KBM-7 (cell line): ENCODE measurements around the gene KRT15.

ENCODE experiments used
- DNase-seq: peaks from one replicate; pipeline ENCODE4 v3.0.0-alpha.2; 2015
- in situ Hi-C: fragments of 300-500 bp; cut with MboI; formaldehyde crosslinking; loops from 2 replicates; pipeline ENCODE4 v1.14.3; 2020; ENCODE audit warnings: low sequenced_read_pairs, low pct_unique_long_range_greater_than_20kb, mixed read lengths

Gene KRT15

GRCh38 chr17:41512546-41513167, 6.0 kb downstream of the KRT15 start:
- DNase-seq, result no peak
- in situ Hi-C loops, result loop anchor here (25.0 kb wide), 1 partner anchor 600 kb away; no protein-coding TSS in a partner anchor

DNA sequence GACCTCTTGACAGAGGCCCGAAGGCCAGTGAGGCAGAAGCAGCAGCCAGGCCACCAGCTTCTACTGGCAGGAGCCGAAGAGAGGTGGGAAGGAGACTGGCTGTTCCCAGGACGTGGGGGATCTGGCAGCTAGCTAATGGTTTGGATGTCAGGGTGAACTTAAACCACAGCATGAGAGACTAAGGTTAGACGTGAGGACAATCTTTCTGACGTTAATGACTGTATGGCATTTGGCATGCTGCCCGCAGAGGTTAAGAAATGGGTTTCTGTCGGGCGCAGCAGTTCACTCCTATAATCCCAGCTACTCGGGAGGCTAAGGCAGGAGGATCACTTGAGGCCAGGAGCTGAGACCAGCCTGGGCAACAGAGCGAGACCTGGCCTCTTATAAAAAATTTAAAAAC, 7.0 kb downstream of the KRT15 start:
- in situ Hi-C loops, result loop anchor here (25.0 kb wide), 1 partner anchor 599 kb away; no protein-coding TSS in a partner anchor

GRCh38 chr17:41511116-41511515, 7.6 kb downstream of the KRT15 start:
- in situ Hi-C loops, result loop anchor here (25.0 kb wide), 1 partner anchor 599 kb away; no protein-coding TSS in a partner anchor
- no peak for DNase-seq

More for the DNA sequence above, 7.0 kb downstream of the KRT15 start:
- DNase-seq, result no peak

GRCh38 chr17:41510251-41511065, 8.2 kb downstream of the KRT15 start:
- in situ Hi-C loops, result loop anchor here (25.0 kb wide), 1 partner anchor 598 kb away; no protein-coding TSS in a partner anchor
- no peak for DNase-seq

DNA sequence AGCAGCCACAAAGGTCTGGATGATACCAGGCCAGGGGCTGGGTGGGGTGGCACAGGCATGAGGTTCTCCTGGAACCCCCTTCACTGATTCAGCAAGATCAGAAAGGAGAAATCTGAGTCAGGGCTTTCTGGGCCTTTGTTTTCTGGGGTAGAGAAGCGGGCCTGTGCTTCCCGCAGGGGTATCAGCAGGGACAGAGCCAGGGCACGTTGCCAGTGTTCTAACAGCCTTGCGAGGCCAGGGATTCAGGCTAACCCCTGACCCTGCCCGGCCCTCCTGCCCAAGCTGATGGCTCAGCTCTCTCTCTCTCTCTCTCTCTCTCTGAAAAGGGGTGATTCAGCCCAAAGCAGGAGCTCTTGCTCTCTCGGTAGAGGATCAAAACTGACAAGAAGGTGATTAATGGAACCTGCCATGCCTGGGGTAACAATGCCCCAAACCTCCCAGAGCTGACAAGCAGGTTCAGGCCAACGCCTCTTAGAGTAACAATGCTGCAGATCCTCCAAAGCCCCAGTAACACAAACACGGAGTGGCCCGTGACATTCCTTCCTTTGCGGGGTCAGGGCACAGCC, 11.3 kb downstream of the KRT15 start:
- in situ Hi-C loops, result loop anchor here (25.0 kb wide), 1 partner anchor 595 kb away; no protein-coding TSS in a partner anchor
- DNase-seq, result no peak

DNA sequence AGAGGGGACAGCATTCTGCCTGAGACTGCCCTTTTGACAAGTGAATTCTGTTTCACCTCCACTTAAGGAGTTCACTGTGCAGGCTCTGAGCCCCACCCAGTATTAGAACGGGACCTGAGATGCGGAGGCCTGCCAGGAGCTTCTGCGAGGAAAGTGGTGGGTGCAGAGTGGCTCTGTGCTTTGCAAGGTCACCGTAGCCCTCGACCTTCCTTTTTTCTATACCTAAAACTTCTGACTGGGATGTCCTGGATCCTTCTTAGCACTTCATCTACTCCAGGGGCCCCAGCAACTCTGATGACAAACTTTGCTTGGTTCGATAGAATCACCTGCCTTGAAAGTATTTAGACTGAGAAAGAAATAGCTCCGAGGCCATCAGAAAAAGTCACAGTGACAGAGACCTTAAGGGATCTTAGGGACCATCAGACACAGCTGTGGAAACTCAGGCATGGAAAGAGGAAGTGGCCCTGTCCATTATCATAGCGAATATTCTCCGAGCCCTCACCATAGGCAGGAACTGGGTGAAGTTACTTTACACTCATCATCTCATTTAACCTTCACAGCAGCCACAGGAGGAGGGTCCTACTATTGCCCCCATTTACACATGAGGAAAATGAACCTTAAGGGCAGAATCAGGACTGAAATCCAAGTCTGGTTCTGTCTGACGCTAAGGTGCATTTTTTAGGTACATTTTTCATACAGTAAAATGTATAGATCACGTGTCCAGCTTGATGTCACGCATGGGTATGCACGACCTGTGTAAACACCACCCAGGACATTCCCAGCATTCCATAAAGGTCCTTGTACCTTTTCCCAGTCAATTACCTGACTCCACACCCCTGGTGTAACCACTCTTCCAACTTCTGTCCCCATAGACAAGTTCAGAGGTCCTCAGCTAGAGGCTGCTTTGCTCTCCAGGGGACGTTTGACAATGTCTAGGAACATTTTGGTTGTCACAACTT, 12.6 kb downstream of the KRT15 start:
- in situ Hi-C loops, result loop anchor here (25.0 kb wide), 1 partner anchor 594 kb away; no protein-coding TSS in a partner anchor
- DNase-seq, result peak; percentile 24

- in situ Hi-C loops, result loop anchor here (25.0 kb wide), 1 partner anchor 593 kb away; no protein-coding TSS in a partner anchor
- no peak for DNase-seq
These were observed 13.5 kb downstream of the KRT15 start, which contains the start of gene KRT13 for GRCh38 chr17:41505007-41505808. KRT13 (minus strand) TSS chr17:41505612; CDS start chr17:41505550, 62 bp downstream.

DNA sequence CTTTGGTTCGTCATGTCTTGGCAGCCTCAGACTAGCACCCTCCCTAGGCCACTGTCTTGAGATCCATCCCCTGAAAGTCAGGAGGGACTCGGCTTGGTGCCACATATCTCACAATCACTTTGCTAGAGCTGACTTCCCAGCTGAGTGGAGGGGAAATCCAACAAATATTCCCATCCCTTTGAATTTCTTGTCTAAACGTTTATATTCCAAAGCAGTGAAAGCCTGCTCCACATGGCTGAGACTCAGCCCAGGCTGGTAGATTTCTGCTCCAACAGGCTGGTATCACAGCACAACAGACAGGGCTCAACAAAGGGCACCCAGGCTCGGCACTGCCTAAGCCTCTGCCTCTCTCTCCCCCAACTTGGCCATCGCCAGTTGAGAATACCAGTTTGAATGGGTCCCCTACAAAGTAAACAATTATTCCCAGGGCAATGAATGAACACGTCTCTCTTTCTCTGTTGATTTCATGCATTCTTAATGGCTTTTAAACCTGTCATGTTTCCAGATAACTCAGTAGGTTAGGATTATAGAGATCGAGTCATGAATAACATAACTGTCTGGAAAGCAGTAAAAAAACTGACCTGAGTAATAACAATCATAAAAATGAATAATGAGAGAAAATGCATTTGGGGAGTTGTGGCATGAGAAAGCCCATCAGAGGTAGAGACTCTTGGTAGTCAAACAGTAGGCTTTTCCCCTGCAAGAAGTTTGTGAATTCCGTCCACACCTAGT, 14.3 kb downstream of the KRT15 start:
- in situ Hi-C loops, result loop anchor here (25.0 kb wide), 1 partner anchor 592 kb away; no protein-coding TSS in a partner anchor

GRCh38 chr17:41503202-41503601, 15.5 kb downstream of the KRT15 start:
- in situ Hi-C loops, result loop anchor here (25.0 kb wide), 1 partner anchor 591 kb away; no protein-coding TSS in a partner anchor
- DNase-seq, result no peak

More for the DNA sequence above, 14.3 kb downstream of the KRT15 start:
- DNase-seq, result no peak

DNA sequence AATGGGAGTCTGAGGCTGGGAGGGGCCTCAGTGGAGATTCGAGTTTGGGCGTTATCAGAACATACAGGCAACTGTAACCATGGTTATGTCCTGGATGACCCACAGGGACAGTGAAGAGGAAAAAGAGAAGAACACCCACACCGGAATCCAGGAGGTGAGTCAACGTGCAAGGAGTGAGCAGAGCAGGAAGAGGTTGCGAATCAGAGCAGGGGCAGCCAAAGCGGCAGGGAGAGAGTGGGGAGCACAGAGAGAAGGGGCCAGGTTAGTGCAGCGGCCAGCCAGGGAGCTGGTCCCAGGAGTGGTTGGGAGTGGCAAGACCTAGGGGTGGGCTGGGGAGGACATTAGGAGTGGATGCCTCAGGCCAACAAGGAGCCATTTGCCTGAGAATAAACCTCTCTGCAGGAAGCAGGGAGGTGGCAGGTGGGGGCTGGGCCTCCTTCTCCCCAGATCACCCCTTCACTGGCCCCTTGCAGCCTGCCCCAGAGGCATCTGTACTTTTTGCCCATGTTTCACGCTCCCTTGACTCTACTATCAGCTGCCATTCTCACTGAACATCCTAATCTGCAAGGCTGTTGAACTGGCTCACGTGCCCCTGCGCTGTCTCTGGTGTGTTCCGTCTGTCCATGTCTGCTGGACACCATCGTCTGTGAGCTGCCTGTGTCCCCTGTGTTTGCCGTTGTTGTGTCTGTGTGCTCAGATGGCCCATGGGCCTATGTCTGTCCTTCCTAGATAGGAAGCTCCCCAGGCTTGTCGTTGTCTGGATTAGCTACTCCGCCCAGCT, 18.4 kb downstream of the KRT15 start:
- in situ Hi-C loops, result loop anchor here (25.0 kb wide), 1 partner anchor 588 kb away; no protein-coding TSS in a partner anchor
- no peak for DNase-seq

DNA sequence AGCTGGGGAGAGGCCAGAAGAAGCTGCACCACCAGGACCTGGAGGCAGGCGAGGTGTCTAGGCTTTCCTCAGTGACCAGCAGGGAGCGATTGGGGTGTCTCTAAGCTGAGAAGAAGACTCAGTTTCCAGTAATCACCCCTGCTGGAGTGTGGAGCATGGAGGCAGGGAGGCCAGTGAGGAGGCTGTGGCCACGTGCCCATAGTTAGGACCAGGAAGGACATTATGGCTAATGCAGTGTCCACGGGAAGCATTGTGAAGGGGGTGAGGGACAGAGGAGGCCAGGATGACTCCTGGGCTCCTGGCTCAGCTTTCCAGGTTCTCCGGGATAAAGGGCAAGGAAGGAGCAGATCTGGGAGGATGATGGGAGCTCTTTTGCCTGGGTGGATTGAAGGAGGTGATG, 19.0 kb downstream of the KRT15 start:
- DNase-seq, result no peak
- in situ Hi-C loops, result loop anchor here (25.0 kb wide), 1 partner anchor 587 kb away; no protein-coding TSS in a partner anchor

- peak; percentile 22 for DNase-seq
- in situ Hi-C loops, result no loop called here
These were observed 20.4 kb downstream of the KRT15 start for GRCh38 chr17:41498276-41498675.

DNA sequence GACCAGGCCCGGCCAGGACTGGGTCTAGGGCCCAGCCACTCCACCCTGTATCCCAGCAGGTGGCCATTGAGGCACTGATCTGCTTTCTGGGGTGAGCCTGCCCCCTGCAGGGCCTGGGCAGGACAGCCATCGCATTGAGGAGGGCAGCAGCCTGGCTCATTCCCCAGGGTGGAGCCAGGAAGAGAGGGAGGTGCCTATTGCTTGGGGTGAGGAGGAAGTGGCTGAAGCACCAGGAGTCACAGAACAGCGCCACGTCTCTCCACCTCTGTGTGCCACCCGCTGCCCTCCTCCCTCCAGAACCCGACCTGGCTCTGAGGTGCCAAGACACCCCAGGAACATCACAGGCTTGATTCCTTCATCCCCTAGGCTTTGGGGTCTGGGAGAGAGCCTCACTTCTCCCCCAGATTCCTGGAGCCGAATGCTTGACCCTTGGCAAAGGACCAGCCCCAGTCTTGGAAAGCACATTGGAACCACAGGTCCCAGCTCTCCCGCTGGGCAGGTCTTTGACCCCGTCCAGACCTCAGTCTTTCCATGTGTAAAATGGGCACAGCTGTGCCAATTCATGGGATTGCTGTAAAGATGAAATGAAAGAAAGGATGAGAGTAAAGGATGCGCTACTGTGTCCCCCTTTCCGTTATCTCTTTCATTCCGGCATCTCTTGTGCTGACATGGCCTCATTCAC, 21.7 kb downstream of the KRT15 start:
- in situ Hi-C loops, result no loop called here
- peak; percentile 88 for DNase-seq

GRCh38 chr17:41494524-41494923, 24.2 kb downstream of the KRT15 start:
- DNase-seq, result no peak
- in situ Hi-C loops, result no loop called here

- DNase-seq, result no peak
- in situ Hi-C loops, result no loop called here
These were observed 25.9 kb downstream of the KRT15 start for GRCh38 chr17:41492771-41493170.

DNA sequence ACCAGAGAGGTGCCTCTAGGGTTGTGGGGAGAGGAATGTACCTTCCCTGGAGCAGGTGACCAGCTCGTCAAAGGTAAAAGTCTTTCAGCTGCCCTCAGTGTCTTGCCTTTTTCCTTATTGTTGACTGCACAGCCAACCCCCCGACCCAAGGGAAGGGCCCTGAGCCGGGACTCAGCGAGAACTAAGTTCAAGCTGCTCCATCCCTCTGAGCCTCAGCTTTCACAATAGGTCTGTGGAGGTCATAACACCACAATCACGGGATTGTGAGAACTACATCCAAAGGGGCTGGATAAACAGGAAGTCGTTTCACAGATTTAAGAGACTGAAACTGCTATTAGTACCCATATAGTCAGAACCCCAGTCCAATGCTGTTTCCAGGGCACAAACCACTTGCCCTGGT, 26.3 kb downstream of the KRT15 start:
- no peak for DNase-seq
- in situ Hi-C loops, result no loop called here
